ENCODE results near the gene MED9.
A peak's percentile ranks its signal among the peaks of the same experiment; 100 is the strongest.
"Not testable (repeated sequence)": the region's sequence is repeated elsewhere in the genome, so short reads cannot be mapped to it uniquely, and the experiment has no call there.

Gene MED9

GRCh38 chr17:17476865-17477467, at the start of gene MED9:
Gene MED9 (plus strand): TSS chr17:17477000. CDS start chr17:17477042, 42 bp downstream.
- DNase-seq (ENCODE audit: low spot score): peak; percentile 88

DNA sequence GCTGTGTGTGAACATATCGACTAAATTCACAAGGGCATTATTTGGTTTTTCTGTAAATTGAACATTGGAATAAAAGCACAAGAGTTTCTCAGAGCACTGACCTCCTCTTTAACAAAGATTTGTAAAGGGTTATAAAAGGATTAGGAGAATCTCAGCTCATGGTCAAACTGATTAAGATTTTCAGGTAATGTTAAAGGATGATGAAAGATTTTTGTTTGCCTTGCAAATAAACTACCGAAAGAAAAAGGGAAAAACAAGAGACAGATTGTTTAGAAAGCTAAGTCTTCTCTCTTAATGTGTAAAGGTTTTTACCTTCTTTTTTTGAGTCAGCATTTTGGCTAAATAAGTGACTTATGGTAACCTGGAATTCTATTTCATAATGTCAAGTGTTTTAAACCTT, 47.6 kb upstream of the MED9 start:
- DNase-seq (ENCODE audit: low spot score): no peak

- DNase-seq (ENCODE audit: low spot score): not testable (repeated sequence)
Measured at GRCh38 chr17:17430924-17431323, 45.9 kb upstream of the MED9 start.

GRCh38 chr17:17431605-17432004, 45.2 kb upstream of the MED9 start:
- DNase-seq (ENCODE audit: low spot score): no peak

DNA sequence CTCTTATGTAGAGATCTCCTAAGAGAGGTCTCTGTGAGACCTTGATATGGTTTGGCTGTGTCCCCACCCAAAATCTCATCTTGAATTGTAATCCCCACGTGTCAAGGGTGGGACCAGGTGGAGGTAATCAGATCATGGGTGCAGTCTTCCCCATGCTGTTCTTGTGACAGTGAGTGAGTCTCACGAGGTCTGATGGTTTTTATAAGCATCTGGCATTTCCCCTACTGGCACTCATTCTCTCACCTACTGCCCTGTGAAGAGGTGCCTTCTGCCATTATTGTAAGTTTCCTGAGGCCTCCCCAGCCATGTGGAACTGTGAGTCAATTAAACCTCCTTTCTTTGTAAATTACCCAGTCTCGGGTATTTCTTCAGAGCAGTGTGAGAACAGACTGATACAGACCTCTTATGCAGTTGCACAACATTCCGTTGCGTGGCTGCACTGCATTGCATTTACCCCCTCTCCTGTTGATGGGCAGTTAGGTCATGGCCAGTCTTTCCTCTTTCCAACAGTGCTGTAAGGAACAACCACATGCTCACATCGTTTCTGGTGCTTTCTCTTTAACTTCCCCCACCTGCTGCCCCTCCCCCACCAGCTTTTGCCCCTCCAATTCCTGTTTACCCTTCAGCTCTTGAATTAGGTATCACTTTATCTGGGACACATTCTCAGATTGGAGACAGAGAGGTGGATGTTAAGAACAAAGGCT, 43.6 kb upstream of the MED9 start:
- DNase-seq (ENCODE audit: low spot score): no peak

- DNase-seq (ENCODE audit: low spot score): no peak
Measured at GRCh38 chr17:17434477-17434876, 42.3 kb upstream of the MED9 start.

DNA sequence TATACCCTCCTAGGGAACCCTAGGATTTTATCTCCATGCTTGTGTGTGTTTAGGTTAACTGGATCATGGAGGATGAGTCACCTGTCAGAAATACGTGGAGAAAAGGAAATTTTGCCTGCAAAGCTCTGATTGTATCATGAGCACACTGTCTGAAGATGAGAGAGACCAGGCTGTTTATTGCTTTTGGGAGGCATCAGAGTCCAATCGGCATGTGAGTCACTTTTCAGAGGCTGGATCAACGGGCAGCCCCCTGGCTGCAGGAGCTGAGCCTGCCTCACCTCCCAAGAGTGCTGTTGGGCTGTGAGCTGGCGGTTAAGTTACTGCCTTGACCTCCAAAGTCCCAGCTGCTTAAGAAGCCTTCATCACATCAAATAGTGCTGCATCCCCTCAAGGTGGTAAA, 41.5 kb upstream of the MED9 start:
- no peak for DNase-seq (ENCODE audit: low spot score)

DNA sequence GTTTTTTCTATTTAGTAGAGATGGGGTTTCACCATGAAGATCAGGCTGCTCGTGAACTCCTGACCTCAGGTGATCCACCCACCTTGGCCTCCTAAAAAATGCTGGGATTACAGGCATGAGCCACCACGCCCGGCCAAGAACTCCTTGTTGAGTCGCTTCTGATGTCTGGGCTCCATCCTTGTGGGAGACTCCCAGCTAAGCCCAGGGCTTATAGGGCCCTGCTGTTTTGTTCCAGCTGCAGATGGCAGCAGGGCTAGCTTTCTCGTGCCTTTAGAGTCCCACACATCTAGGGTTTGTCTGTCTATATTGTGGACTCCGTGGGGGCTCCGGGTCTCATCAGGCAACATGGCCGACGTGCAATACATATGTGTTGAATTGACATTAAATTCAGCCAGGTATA, 39.3 kb upstream of the MED9 start:
- no peak for DNase-seq (ENCODE audit: low spot score)

GRCh38 chr17:17437893-17438292, 38.9 kb upstream of the MED9 start:
- no peak for DNase-seq (ENCODE audit: low spot score)

DNA sequence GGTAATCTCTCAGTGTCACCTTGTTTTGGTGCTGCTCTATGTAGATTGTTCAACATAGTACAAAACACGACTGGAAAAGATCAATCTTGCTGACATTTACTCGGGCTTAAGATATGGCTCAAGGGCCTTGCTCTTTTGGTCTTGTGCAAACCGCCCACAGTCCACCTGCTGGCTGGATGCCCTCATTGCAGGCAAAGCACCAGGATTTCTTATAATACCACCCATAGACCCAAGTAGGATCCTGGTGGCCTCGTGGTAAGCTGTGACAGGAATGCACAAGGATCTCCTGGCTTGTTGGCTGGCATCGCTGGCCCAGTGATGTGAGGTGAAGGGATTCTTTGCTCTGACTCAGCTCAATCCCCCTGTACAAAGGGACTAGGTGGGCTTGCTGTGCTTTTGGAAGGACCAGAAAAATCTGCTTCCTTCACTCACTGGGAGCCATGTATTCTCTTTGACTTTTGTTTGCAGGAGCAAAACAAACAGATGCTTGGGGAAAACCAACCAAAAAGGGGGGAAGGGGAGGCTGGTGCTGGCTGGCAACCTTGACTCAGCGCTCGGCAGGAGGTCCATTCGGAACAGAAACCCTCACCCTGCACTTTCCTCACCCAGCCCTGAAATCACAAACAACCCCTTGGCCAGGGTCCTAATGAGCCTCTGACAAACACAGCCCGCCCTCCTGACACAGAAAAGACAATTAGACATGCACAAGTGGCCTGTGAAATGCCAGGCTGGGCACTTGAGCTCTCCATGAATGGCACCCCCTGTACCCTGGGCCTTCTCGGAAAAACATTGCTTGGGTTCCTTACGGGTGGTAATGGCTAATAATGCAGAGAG, 36.6 kb upstream of the MED9 start:
- peak; percentile 69 for DNase-seq (ENCODE audit: low spot score)

DNA sequence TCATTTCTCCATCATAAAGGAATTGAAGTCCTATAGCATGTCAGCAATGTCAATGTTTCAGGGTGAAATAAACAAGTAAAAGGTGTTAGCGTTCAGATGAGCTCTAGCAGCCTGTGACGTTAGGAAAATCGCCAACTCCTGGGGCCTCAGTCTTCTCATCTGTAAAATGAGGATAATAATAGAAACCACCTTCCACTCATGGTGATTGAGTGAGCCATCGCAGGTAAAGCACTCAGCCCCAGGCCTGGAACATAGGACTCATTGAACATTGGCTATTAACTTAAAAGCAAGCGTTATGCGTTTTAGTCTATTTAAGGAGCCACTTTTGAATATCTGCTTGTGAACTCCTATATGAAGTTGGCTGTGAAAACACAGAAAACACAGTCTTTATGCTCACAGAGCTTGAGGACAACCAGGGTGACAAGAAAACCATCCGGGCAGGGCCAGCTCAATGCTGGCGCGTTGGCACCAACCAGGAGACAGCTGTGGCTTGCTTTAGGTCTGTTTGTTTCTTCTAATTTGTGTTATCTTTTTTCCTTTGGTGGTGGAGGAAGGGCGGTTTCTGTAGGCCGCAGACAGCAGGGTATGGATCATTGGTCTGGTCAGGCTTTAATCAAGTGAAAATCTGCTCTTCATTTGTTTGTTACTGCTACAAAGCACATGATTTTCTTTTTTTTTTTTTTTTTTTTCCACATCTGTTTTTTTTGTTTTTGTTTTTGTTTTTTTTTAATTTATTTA, 35.7 kb upstream of the MED9 start:
- no peak for DNase-seq (ENCODE audit: low spot score)

- DNase-seq (ENCODE audit: low spot score): no peak
Measured at GRCh38 chr17:17443173-17443572, 33.6 kb upstream of the MED9 start.

DNA sequence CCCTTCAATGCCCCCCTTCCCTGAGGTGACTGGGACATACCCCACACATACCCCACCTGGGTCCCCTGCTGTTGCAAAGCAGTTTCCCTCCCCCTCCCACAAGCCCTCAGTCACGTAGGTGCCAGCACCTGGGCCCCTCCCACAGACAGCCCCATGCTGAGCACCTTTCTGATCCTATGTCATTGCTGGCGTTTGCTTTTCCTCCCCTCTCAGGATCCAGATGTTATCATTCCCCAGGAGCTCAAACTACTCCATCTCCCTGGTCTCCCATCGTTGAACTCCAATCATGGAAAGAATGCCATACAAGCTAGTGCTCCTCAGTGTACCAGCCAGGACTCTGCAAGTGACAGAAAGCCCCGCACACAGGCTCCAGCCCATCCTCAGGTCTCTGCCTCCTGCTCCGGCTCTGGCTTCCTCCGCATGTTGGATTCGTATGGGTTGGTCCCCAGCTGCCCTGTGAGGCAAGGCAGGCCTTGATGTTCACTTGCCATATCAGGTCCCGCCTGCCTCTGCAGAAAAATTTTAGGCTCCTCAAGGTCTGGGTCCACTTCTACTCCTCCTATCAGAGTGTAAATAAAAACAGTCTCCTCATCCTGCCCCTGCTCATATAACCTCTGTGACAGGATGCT, 31.4 kb upstream of the MED9 start:
- DNase-seq (ENCODE audit: low spot score): no peak

- DNase-seq (ENCODE audit: low spot score): no peak
Measured at GRCh38 chr17:17445925-17446665, 30.7 kb upstream of the MED9 start.

- DNase-seq (ENCODE audit: low spot score): no peak
Measured at GRCh38 chr17:17446666-17447155, 30.1 kb upstream of the MED9 start.

- no peak for DNase-seq (ENCODE audit: low spot score)
Measured at GRCh38 chr17:17447264-17447663, 29.5 kb upstream of the MED9 start.

DNA sequence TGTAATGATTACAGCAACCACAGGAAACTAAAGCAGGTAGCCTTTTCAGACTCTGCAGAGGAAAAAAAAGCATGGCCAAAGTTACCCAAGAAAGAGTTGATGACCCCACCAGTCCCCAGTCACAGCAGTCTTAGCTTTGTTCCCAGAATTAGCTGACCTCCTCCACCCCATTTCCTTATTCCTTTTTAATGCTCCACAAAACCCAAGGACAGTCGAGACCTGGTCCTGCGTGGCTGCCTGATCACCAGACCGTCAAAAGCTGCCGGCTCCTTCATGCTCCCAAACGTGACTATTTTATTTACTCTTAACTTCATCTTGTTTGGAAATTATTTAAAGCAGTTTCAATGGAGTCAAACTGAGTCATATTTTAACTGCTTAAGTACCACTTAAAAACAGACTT, 28.7 kb upstream of the MED9 start:
- DNase-seq (ENCODE audit: low spot score): no peak

- DNase-seq (ENCODE audit: low spot score): no peak
Measured at GRCh38 chr17:17448723-17449122, 28.1 kb upstream of the MED9 start.

DNA sequence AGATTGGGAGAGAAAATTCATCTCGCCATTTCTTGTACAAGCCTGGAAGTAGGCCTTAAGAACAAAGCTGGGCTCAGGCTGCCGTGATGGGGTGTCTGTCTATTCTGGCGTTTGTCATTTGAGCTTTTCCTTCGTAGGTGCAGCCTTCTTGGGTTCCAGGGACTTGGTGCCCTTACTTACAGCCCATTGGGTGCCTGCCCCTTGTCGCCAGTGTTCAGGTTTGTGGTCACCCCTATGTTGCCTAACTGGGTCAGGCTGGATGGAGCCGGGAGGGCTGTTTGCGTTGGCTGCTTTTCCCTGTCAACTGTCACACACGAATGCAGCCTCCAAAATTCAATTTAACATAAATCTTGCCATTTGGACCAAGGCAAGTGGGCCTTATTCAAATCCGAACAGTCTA, 23.7 kb upstream of the MED9 start:
- no peak for DNase-seq (ENCODE audit: low spot score)

DNA sequence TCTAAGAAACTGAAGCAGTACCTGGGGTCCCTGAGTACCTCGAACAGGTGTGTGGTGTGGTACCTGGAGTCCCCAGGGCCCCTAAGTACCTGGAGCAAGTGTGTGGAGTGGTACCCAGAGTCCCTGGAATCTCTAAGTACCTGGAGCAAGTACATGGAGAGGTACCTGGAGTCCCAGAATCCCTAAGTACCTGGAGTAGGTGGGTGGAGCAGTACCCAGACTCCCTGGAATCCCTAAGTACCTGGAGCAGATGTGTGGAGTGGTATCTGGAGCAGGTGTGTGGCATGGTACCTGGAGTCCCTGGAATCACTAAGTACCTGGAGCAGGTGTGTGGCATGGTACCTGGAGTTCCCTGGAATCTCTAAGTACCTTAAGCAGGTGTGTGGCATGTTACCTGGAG, 22.5 kb upstream of the MED9 start:
- DNase-seq (ENCODE audit: low spot score): no peak

DNA sequence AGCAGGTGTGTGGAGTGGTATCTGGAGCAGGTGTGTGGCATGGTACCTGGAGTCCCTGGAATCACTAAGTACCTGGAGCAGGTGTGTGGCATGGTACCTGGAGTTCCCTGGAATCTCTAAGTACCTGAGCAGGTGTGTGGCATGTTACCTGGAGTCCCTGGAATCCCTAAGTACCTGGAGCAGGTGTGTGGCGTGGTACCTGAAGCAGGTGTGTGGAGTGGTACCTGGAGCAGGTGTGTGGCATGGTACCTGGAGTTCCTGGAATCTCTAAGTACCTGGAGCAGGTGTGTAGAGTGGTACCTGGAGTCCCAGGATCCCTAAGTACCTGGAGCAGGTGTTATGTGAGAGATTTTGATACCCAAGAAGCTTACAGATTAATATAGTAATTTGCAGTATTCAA, 22.1 kb upstream of the MED9 start:
- DNase-seq (ENCODE audit: low spot score): not testable (repeated sequence)

All from NAMALWA (cell line).